ENCODE measurements around the gene ABCA2. TPM values are rescaled to one million over a fixed set of nuclear protein-coding genes. Genes with fewer than 3 reads are reported as not detected.

The ABCA2 gene
- polyA plus RNA-seq, 1 donor (not counting 4 experiments of a cell fraction or from before 2014, with no cell fraction given): 1.3 TPM

- H3K9ac ChIP-seq (ENCODE audit: control insufficient read depth, extremely low read depth, insufficient read depth, low read length): no peak overlapping the region
- H3K4me1 ChIP-seq (ENCODE audit: control insufficient read depth, extremely low read depth, insufficient read depth, low read length): peaks cover 43% of the 10 kb centered on the region
- no peak overlapping the region for H3K27ac ChIP-seq (ENCODE audit: control insufficient read depth, insufficient read depth, low read length)
- no peaks in the 10 kb centered on the region for H3K27me3 ChIP-seq (ENCODE audit: control insufficient read depth, extremely low read depth, insufficient read depth, low read length)
- H3K9me1 ChIP-seq (ENCODE audit: control insufficient read depth, extremely low read depth, insufficient read depth, low read length): no peaks in the 10 kb centered on the region
- peak overlapping the region; percentile 32 for H3K4me2 ChIP-seq (ENCODE audit: control insufficient read depth, extremely low read depth, insufficient read depth, low read depth, low read length)
- H3K4me3 ChIP-seq (ENCODE audit: control insufficient read depth in 2 of 3, extremely low read depth in 1 of 3, insufficient read depth in 2 of 3, low read depth in 1 of 3, low read length in 3 of 3): peak overlapping the region in 2 of 3 experiments; percentile 7 to 33
- dilution Hi-C loops (cut with MboI; ENCODE audit: extremely low pct_ligation_motif_present, low sequenced_read_pairs): no loop called here
- H3K79me2 ChIP-seq (ENCODE audit: control insufficient read depth, insufficient read depth, low read length): no peaks in the 10 kb centered on the region
- H3K36me3 ChIP-seq (ENCODE audit: control insufficient read depth in 2 of 2, extremely low read depth in 1 of 2, insufficient read depth in 2 of 2, low read length in 2 of 2): peaks cover 0 to 10% of the 10 kb centered on the region in 2 experiments
- FAIRE-seq (no peak), DNase-seq (ENCODE audit: low read depth, low spot score) (no peak)
- TF ChIP-seq CTCF (optimal IDR thresholded peaks at IDR 0.05 in 1 of 3, IDR thresholded peaks at IDR 0.05 in 1 of 3, conservative IDR thresholded peaks at IDR 0.05 in 1 of 3; ENCODE audit: extremely low read depth in 1 of 3, insufficient read depth in 2 of 3, low read length in 3 of 3): no peak
- TF ChIP-seq EZH2 (IDR thresholded peaks at IDR 0.05; ENCODE audit: low read length): no peak
- H4K20me1 ChIP-seq (ENCODE audit: control insufficient read depth, extremely low read depth, insufficient read depth, low read length): peaks cover 3% of the 10 kb centered on the region
- H3K9me3 ChIP-seq (ENCODE audit: control insufficient read depth, low read depth, low read length): no peaks in the 10 kb centered on the region
- H2AFZ ChIP-seq (ENCODE audit: control insufficient read depth, low read length): no peak overlapping the region
Observed at GRCh38 chr9:136994180-136994887, 33.7 kb downstream of the ABCA2 start.

- dilution Hi-C loops (cut with MboI; ENCODE audit: extremely low pct_ligation_motif_present, low sequenced_read_pairs): no loop called here
- Histone ChIP-seq H4K20me1 (ENCODE audit: control insufficient read depth, extremely low read depth, insufficient read depth, low read length) (peaks cover 3% of the 10 kb centered on the region), H3K36me3 (ENCODE audit: control insufficient read depth in 2 of 2, extremely low read depth in 1 of 2, insufficient read depth in 2 of 2, low read length in 2 of 2) (peaks cover 0 to 10% of the 10 kb centered on the region in 2 experiments), H3K4me2 (ENCODE audit: control insufficient read depth, extremely low read depth, insufficient read depth, low read depth, low read length) (peak overlapping the region; percentile 93), H3K9me3 (ENCODE audit: control insufficient read depth, low read depth, low read length) (no peaks in the 10 kb centered on the region), H3K4me1 (ENCODE audit: control insufficient read depth, extremely low read depth, insufficient read depth, low read length) (peaks cover 43% of the 10 kb centered on the region), H3K79me2 (ENCODE audit: control insufficient read depth, insufficient read depth, low read length) (no peaks in the 10 kb centered on the region), H3K27ac (ENCODE audit: control insufficient read depth, insufficient read depth, low read length) (peak overlapping the region; percentile 31), H3K27me3 (ENCODE audit: control insufficient read depth, extremely low read depth, insufficient read depth, low read length) (no peaks in the 10 kb centered on the region), H2AFZ (ENCODE audit: control insufficient read depth, low read length) (no peak overlapping the region), H3K4me3 (ENCODE audit: control insufficient read depth in 2 of 3, extremely low read depth in 1 of 3, insufficient read depth in 2 of 3, low read depth in 1 of 3, low read length in 3 of 3) (peak overlapping the region; percentile 64 to 76 (median 74)), H3K9me1 (ENCODE audit: control insufficient read depth, extremely low read depth, insufficient read depth, low read length) (no peaks in the 10 kb centered on the region), H3K9ac (ENCODE audit: control insufficient read depth, extremely low read depth, insufficient read depth, low read length) (peak overlapping the region; percentile 51)
- TF ChIP-seq CTCF (optimal IDR thresholded peaks at IDR 0.05 in 1 of 3, IDR thresholded peaks at IDR 0.05 in 1 of 3, conservative IDR thresholded peaks at IDR 0.05 in 1 of 3; ENCODE audit: extremely low read depth in 1 of 3, insufficient read depth in 2 of 3, low read length in 3 of 3) (no peak), EZH2 (IDR thresholded peaks at IDR 0.05; ENCODE audit: low read length) (no peak)
- no peak for FAIRE-seq
- DNase-seq (ENCODE audit: low read depth, low spot score): no peak
Observed at GRCh38 chr9:136992819-136993369, 35.1 kb downstream of the ABCA2 start.

Data from keratinocyte (primary cell).